Chondrocyte (in vitro differentiated cells): ENCODE data around the gene GFPT2. TPM values are rescaled to one million over a fixed set of nuclear protein-coding genes. Genes with fewer than 3 reads are reported as not detected.
A peak's percentile ranks its signal among the peaks of the same experiment; 100 is the strongest.

Experiments used
- DNase-seq: peaks from one replicate; pipeline ENCODE4 v3.0.0; 2021; ENCODE audit warnings: mixed read lengths, low spot score
- H3K27ac Mint-ChIP-seq: one replicate; pipeline ENCODE4 v1.8.0; 2021; ENCODE audit warnings: mild to moderate bottlenecking, moderate library complexity, mixed read lengths; ENCODE audit not compliant: unreplicated experiment
- H3K27me3 Mint-ChIP-seq: 2 replicates; pipeline ENCODE4 v1.8.0; 2021; ENCODE audit warnings: low read depth, mixed read lengths
- H3K36me3 Mint-ChIP-seq: 2 replicates; pipeline ENCODE4 v1.8.0; 2021; ENCODE audit warnings: low read depth, mixed read lengths
- H3K4me1 Mint-ChIP-seq: 2 replicates; pipeline ENCODE4 v1.8.0; 2021; ENCODE audit warnings: low read depth, mild to moderate bottlenecking, mixed read lengths
- H3K4me3 Mint-ChIP-seq: one replicate; pipeline ENCODE4 v1.8.0; 2021; ENCODE audit warnings: mild to moderate bottlenecking, moderate library complexity, mixed read lengths; ENCODE audit not compliant: unreplicated experiment
- H3K9me3 Mint-ChIP-seq: 2 replicates; pipeline ENCODE4 v1.8.0; 2021; ENCODE audit warnings: low read depth, mixed read lengths
- CTCF ChIP-seq: fragments of 200-600 bp; sonication (generic); IDR thresholded peaks from 2 replicates; pipeline ENCODE4 v1.5.0; 2021; ENCODE audit warnings: antibody characterized with exemption, mild to moderate bottlenecking, moderate library complexity
- total RNA-seq: library from RNA; stranded (reverse); gene quantifications from 3 replicates; pipeline ENCODE4 v1.2.1, GENCODE V29; 2021

The GFPT2 gene
- total RNA-seq, 1 donor from 2014 or later, result 16.8 TPM

- peak; percentile 10 for TF ChIP-seq CTCF
- Mint-ChIP-seq H3K27me3 (no peaks in the 10 kb centered on the region), H3K4me1 (peaks cover 37% of the 10 kb centered on the region), H3K36me3 (peaks cover 2% of the 10 kb centered on the region), H3K9me3 (no peaks in the 10 kb centered on the region), H3K27ac (no peak overlapping the region), H3K4me3 (no peak overlapping the region)
- DNase-seq, result peak; percentile 44
Measured at GRCh38 chr5:180341595-180341994, 11.5 kb downstream of the GFPT2 start.

GRCh38 chr5:180340856-180341255, 12.3 kb downstream of the GFPT2 start:
- Mint-ChIP-seq H3K27ac (no peak overlapping the region), H3K9me3 (no peaks in the 10 kb centered on the region), H3K27me3 (no peaks in the 10 kb centered on the region), H3K36me3 (peaks cover 5% of the 10 kb centered on the region), H3K4me3 (no peak overlapping the region), H3K4me1 (peaks cover 37% of the 10 kb centered on the region)
- DNase-seq, result peak; percentile 66
- TF ChIP-seq CTCF, result no peak

GRCh38 chr5:180339583-180340183, 13.5 kb downstream of the GFPT2 start:
- Mint-ChIP-seq H3K4me3 (no peak overlapping the region), H3K27ac (no peak overlapping the region), H3K4me1 (peaks cover 37% of the 10 kb centered on the region), H3K36me3 (peaks cover 5% of the 10 kb centered on the region), H3K27me3 (no peaks in the 10 kb centered on the region), H3K9me3 (no peaks in the 10 kb centered on the region)
- no peak for TF ChIP-seq CTCF
- DNase-seq, result peak; percentile 48

GRCh38 chr5:180338001-180338707, 15.0 kb downstream of the GFPT2 start:
- TF ChIP-seq CTCF, result no peak
- Mint-ChIP-seq H3K4me3 (no peak overlapping the region), H3K27ac (no peak overlapping the region), H3K36me3 (peaks cover 6% of the 10 kb centered on the region), H3K9me3 (no peaks in the 10 kb centered on the region), H3K4me1 (peaks cover 39% of the 10 kb centered on the region), H3K27me3 (no peaks in the 10 kb centered on the region)
- DNase-seq, result peak; percentile 72

GRCh38 chr5:180336234-180337020, 16.7 kb downstream of the GFPT2 start:
- Mint-ChIP-seq H3K27me3 (no peaks in the 10 kb centered on the region), H3K9me3 (no peaks in the 10 kb centered on the region), H3K4me1 (peaks cover 41% of the 10 kb centered on the region), H3K4me3 (no peak overlapping the region), H3K27ac (no peak overlapping the region), H3K36me3 (peaks cover 6% of the 10 kb centered on the region)
- no peak for TF ChIP-seq CTCF
- DNase-seq, result peak; percentile 63
